Fibroblast of villous mesenchyme (primary cell): ENCODE results near the gene BLOC1S2. TPM values are rescaled to one million over a fixed set of nuclear protein-coding genes. Genes with fewer than 3 reads are reported as not detected.

Experiments used
- DNase-seq: peaks from one replicate; pipeline ENCODE4 v3.0.0-alpha.2; 2010; ENCODE audit warnings: low read depth
- H3K4me3 ChIP-seq: 2 replicates; pipeline ENCODE4 v1.5.1; 2011; ENCODE audit warnings: low read depth, mild to moderate bottlenecking, low read length
- small RNA-seq: library from RNA; depleted of rRNA; stranded (forward); fragments of <200 nt; gene quantifications from one replicate; pipeline ENCODE3, GENCODE V24; 2012
- total RNA-seq: library from RNA; depleted of rRNA; stranded (reverse); fragments of >200 nt; gene quantifications from 2 replicates; pipeline ENCODE4 v1.2.3, GENCODE V29; 2012
- TF ChIP-seq, protein P1 (sequence below): IDR thresholded peaks from 2 replicates; pipeline ENCODE4 v1.5.1; 2012; ENCODE audit warnings: low read depth, mild to moderate bottlenecking, low read length; ENCODE audit not compliant: insufficient read depth

The BLOC1S2 gene
- total RNA-seq, 1 donor: 35.0 TPM

DNA sequence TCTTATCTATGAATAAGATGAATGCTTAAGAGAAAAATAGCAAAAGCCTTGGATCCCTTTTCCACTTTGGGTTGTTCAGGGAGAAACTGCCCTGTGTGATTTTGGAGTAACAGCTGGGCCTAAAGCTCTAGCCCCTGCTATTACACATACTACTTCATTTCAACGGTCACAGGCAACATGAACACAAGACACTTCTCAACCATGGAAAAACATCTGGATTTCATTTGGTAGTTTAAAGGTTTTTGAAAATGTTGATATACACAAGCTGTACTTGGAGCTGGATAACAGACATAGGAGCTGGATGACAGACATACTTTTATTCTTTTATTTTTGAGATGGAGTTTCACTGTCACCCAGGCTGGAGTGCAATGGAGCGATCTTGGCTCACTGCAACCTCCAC, 54.4 kb downstream of the BLOC1S2 start:
- no peak overlapping the region for H3K4me3 ChIP-seq
- TF ChIP-seq, protein P1, sequence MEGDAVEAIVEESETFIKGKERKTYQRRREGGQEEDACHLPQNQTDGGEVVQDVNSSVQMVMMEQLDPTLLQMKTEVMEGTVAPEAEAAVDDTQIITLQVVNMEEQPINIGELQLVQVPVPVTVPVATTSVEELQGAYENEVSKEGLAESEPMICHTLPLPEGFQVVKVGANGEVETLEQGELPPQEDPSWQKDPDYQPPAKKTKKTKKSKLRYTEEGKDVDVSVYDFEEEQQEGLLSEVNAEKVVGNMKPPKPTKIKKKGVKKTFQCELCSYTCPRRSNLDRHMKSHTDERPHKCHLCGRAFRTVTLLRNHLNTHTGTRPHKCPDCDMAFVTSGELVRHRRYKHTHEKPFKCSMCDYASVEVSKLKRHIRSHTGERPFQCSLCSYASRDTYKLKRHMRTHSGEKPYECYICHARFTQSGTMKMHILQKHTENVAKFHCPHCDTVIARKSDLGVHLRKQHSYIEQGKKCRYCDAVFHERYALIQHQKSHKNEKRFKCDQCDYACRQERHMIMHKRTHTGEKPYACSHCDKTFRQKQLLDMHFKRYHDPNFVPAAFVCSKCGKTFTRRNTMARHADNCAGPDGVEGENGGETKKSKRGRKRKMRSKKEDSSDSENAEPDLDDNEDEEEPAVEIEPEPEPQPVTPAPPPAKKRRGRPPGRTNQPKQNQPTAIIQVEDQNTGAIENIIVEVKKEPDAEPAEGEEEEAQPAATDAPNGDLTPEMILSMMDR: no peak
- peak; percentile 56 for DNase-seq

DNA sequence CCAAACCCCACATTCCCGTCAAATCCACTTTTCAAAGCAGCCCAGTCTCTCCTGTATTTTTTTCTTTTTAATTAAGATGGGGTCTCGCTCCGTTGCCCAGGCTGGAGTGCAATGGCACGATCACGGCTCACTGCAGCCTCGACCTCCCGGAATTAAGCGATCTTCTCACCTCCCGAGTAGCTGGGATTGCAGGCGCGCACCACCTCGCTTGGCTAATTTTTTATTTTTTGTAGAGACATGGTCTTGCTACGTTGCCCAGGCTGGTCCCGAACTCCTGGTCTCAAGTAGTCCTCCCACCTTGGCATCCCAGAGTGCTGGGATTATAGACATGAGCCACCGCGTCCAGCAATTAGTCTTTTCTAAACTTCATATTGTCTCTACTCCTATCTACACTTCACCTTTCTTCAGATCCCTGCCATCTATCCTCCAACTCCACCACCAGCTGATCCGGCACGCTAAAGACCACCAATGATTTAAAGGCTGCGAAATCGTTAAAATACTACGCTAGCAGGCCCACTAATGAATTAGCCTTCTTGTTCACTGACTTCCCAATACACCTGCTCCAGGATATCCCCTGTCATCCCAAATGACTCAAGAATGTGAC, 56.6 kb downstream of the BLOC1S2 start:
- TF ChIP-seq, protein P1: no peak
- DNase-seq: no peak
- H3K4me3 ChIP-seq: peak overlapping the region; percentile 97

DNA sequence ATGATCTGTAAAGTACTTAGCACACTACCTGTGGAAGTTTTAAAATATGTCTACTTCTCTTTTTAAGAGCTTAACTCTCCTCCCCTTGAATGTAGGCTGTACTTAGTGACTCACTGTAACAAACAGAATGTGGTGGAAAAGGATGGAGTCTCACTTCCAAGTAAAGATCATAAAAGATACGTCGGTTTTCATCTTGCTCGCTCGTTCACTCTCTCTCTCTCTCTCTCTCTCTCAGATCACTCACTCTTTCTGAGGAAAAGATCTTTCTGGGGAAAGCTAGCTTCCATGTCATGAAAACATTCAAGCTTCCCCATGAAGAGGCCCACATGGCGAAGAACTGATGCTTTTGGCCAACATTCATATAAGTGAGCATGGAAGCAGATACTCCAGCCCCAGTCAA, 62.6 kb downstream of the BLOC1S2 start:
- TF ChIP-seq, protein P1: no peak
- no peak for DNase-seq
- no peak overlapping the region for H3K4me3 ChIP-seq

Small RNA genes lying within 50 kb of the gene (small RNA-seq; reads per million reads assigned to genes)
- gene RNU6-422P (not detected), gene SNORA12 (142 reads per million, percentile 97 among the genes with 10 or more reads in this experiment)

Other genes with a start within 250 kb of the BLOC1S2 start
- gene CPN1, start 204.8 kb downstream of the BLOC1S2 start, total RNA-seq: not detected in 2 replicates
- 21.6 and 37.1 TPM in 2 replicates for gene ERLIN1, start 100.7 kb downstream of the BLOC1S2 start, total RNA-seq
- 21.9 and 29.4 TPM in 2 replicates for gene CHUK, start 57.1 kb downstream of the BLOC1S2 start, total RNA-seq
- gene CWF19L1, start 19.0 kb downstream of the BLOC1S2 start, total RNA-seq: 28.0 and 36.3 TPM in 2 replicates
- gene PKD2L1, start 43.5 kb upstream of the BLOC1S2 start, total RNA-seq: not detected in 2 replicates
- 819 and 937 TPM in 2 replicates for gene SCD, start 60.6 kb upstream of the BLOC1S2 start, total RNA-seq
- not detected in 2 replicates for gene WNT8B, start 176.3 kb upstream of the BLOC1S2 start, total RNA-seq
- 2.6 and 3.9 TPM in 2 replicates for gene SEC31B, start 233.2 kb upstream of the BLOC1S2 start, total RNA-seq
- 109 and 162 TPM in 2 replicates for gene NDUFB8, start 243.2 kb upstream of the BLOC1S2 start, total RNA-seq
- gene HIF1AN, start 249.3 kb upstream of the BLOC1S2 start, total RNA-seq: 13.9 and 14.2 TPM in 2 replicates